Pancreas (tissue), 10 donors: ENCODE data around the gene DIDO1. TPM values are rescaled to one million over a fixed set of nuclear protein-coding genes. Genes with fewer than 3 reads are reported as not detected.

Experiments used
- ATAC-seq, 4 donors: fragments of 200-7000 bp; cut with Tn5 transposase; one replicate each; pipeline versions ENCODE4 v1.8.0 to v1.9.1; 2020; ENCODE audit warnings: mild to moderate bottlenecking in 4 of 4, moderate library complexity in 4 of 4
- DNase-seq, 6 donors: peaks; one replicate each; pipeline ENCODE4 v3.0.0-alpha.2; 2020
- FAIRE-seq: peaks from 2 replicates; lab custom pipeline; 2012; peaks lifted over from hg19 to GRCh38; lab: Jason Lieb, UNC
- H3K27ac ChIP-seq, 4 donors: fragments of 200-600 bp; sonication (generic); 1 replicate in 3 of 4; 2 replicates in 1 of 4; pipeline versions ENCODE4 v1.5.0 to v1.8.0; 2020
- H3K27me3 ChIP-seq, 4 donors: fragments of 200-600 bp; one replicate each; pipeline ENCODE4 v1.8.0; 2021
- H3K36me3 ChIP-seq, 3 donors: fragments of 200-600 bp; sonication (generic) in 1 of 3; one replicate each; pipeline versions ENCODE4 v1.5.0 to v1.8.0; 2020 to 2021
- H3K4me1 ChIP-seq, 3 donors: fragments of 200-600 bp; one replicate each; pipeline ENCODE4 v1.8.0; 2021
- H3K4me3 ChIP-seq, 4 donors: fragments of 200-600 bp; sonication (generic) in 2 of 4; one replicate each; pipeline versions ENCODE4 v1.5.0 to v1.8.0; 2020 to 2021
- H3K9me3 ChIP-seq, 4 donors: fragments of 200-600 bp; one replicate each; pipeline ENCODE4 v1.8.0; 2021
- CTCF ChIP-seq, 4 donors: fragments of 200-600 bp; sonication (generic) in 3 of 4; IDR thresholded peaks; one replicate each; pipeline versions ENCODE4 v1.5.0 to v1.8.0; 2021; ENCODE audit warnings: antibody characterized with exemption in 4 of 4
- WGBS, 2 donors: extraction: QIAGEN DNeasy Blood & Tissue Kit; methylation state at CpG; one replicate each; pipeline ENCODE4 v1.1.7; 2013; 5-methylcytosine and 5-hydroxymethylcytosine counted together
- intact Hi-C, 3 donors: fragments of 100-400 bp; cut with DNase I; formaldehyde crosslinking; loops; one replicate each; pipeline versions ENCODE4 v1.11.1 to v1.14.2; 2022
- polyA plus RNA-seq, 2 donors: library from polyadenylated mRNA; stranded (reverse); fragments of 200-250 nt; gene quantifications; one replicate each; pipeline ENCODE4 v1.2.3, GENCODE V29; 2013
- total RNA-seq, 6 donors: library from RNA; stranded (reverse); fragmentation: NEBNext Ultra II Directional in 4 of 6; extraction: Animal tissue kit (Norgen Biotek cat#: 25700) in 4 of 6; gene quantifications; one replicate each; pipeline versions ENCODE4 v1.2.1 to v1.2.4, GENCODE V29; 2021 to 2023
- donor health status: healthy with polysubstance abuse.
- donor health status: DM: no; HTN: no; CAD: no; lungs with moderate emphysema.
- donor health status: DM: no; HTN: no; CAD: no.
- donor health status: control.
- donor health status: control.
- donor health status: Bipolar disorder and iron deficiency.
- donor health status: DM: yes; HTN: yes; CAD: no.
- donor health status: DM: no; HTN: no; CAD: no.
- donor health status: DM: no; HTN: no; CAD: no.
- donor health status: DM: yes; HTN: yes; CAD: no.

Gene DIDO1
- total and polyA plus RNA-seq, 8 donors: 16.7 to 29.8 (median 18.5) TPM

- no peak overlapping the region for H3K27ac ChIP-seq
- intact Hi-C loops: no loop called here
Measured at GRCh38 chr20:62872862-62873261, 53.4 kb downstream of the DIDO1 start.

GRCh38 chr20:62872184-62872847 lies 54.0 kb downstream of the DIDO1 start:
- no peaks in the 10 kb centered on the region for H3K36me3 ChIP-seq
- H3K9me3 ChIP-seq: no peaks in the 10 kb centered on the region
- H3K4me3 ChIP-seq: no peak overlapping the region
- H3K27ac ChIP-seq: no peak overlapping the region
- no peaks in the 10 kb centered on the region for H3K27me3 ChIP-seq
- WGBS, 2 donors: 48 to 57% methylated on average over 18 of the region's 18 CpGs
- DNase-seq: peak in 1 of 6 donors; percentile 39
- TF ChIP-seq CTCF (IDR thresholded peaks at IDR 0.05): no peak
- no peak for FAIRE-seq
- no peak for ATAC-seq
- intact Hi-C loops: no loop called here
- no peaks in the 10 kb centered on the region for H3K4me1 ChIP-seq

More at GRCh38 chr20:62872862-62873261, 53.4 kb downstream of the DIDO1 start:
- 62 to 90% methylated on average over 6 of the region's 6 CpGs for WGBS, 2 donors
- FAIRE-seq (no peak), DNase-seq (peak in 1 of 6 donors; percentile 12), ATAC-seq (no peak)
- no peak for TF ChIP-seq CTCF (IDR thresholded peaks at IDR 0.05)
- H3K4me3 ChIP-seq: no peak overlapping the region
- no peaks in the 10 kb centered on the region for H3K9me3 ChIP-seq
- H3K36me3 ChIP-seq: no peaks in the 10 kb centered on the region
- H3K27me3 ChIP-seq: no peaks in the 10 kb centered on the region
- H3K4me1 ChIP-seq: no peaks in the 10 kb centered on the region

- FAIRE-seq (no peak), ATAC-seq (no peak)
- 86 to 92% methylated on average over 7 of the region's 7 CpGs for WGBS, 2 donors
Measured at GRCh38 chr20:62864207-62864606, 62.1 kb downstream of the DIDO1 start.

GRCh38 chr20:62861726-62862336 lies 64.5 kb downstream of the DIDO1 start, which contains the start of gene TCFL5:
TCFL5 (minus strand) TSS chr20:62861822; CDS start chr20:62861670, 152 bp downstream.
- Histone ChIP-seq H3K4me1 (peaks cover 8 to 10% (median 8%) of the 10 kb centered on the region in 3 donors), H3K4me3 (peak within 1 kb of the TSS in 3 of 4 donors; percentile 18 to 51 (median 38))

More at GRCh38 chr20:62864207-62864606, 62.1 kb downstream of the DIDO1 start:
- H3K4me1 ChIP-seq: peaks cover 8 to 10% (median 8%) of the 10 kb centered on the region in 3 donors
- no peaks in the 10 kb centered on the region for H3K27me3 ChIP-seq
- DNase-seq: peak in 1 of 6 donors; percentile 18
- TF ChIP-seq CTCF (IDR thresholded peaks at IDR 0.05): no peak
- no peak overlapping the region for H3K4me3 ChIP-seq
- intact Hi-C loops: no loop called here
- H3K36me3 ChIP-seq: no peaks in the 10 kb centered on the region
- no peaks in the 10 kb centered on the region for H3K9me3 ChIP-seq
- no peak overlapping the region for H3K27ac ChIP-seq

More at GRCh38 chr20:62861726-62862336, 64.5 kb downstream of the DIDO1 start, which contains the start of gene TCFL5:
- ATAC-seq (peak; percentile 96 to 99 (median 98)), FAIRE-seq (no peak), DNase-seq (peak; percentile 77 to 100 (median 94))
- intact Hi-C loops: no loop called here
- no peaks in the 10 kb centered on the region for H3K27me3 ChIP-seq
- peak within 1 kb of the TSS in 1 of 4 donors; percentile 48 for H3K27ac ChIP-seq
- peaks cover 0 to 5% (median 0%) of the 10 kb centered on the region in 3 donors for H3K36me3 ChIP-seq
- WGBS, 2 donors: 9 to 14% methylated on average over 43 to 70 of the region's 70 CpGs
- no peak for TF ChIP-seq CTCF (IDR thresholded peaks at IDR 0.05)
- no peaks in the 10 kb centered on the region for H3K9me3 ChIP-seq
